Fibroblast of lung (primary cell): Measurements from ENCODE around the gene LCA5L. TPM values are rescaled to one million over a fixed set of nuclear protein-coding genes. Genes with fewer than 3 reads are reported as not detected.

ENCODE experiments used
- DNase-seq, 2 donors: peaks; one replicate each; pipeline versions ENCODE4 v3.0.0 to v3.0.0-alpha.2; 2010; ENCODE audit warnings: low read depth in 2 of 2
- H2AFZ ChIP-seq: 2 replicates; pipeline ENCODE4 v1.5.1; 2012; ENCODE audit warnings: low read length, control low read depth, inconsistent platforms
- H3K27ac ChIP-seq: 2 replicates; pipeline ENCODE4 v1.5.1; 2011; ENCODE audit warnings: low read length, control low read depth; ENCODE audit not compliant: insufficient read depth
- H3K27me3 ChIP-seq: 2 replicates; pipeline ENCODE4 v1.5.1; 2011; ENCODE audit warnings: mild to moderate bottlenecking, low read length; ENCODE audit not compliant: control insufficient read depth, insufficient read depth
- H3K36me3 ChIP-seq: 2 replicates; pipeline ENCODE4 v1.5.1; 2011; ENCODE audit warnings: low read length; ENCODE audit not compliant: control insufficient read depth, insufficient read depth
- H3K4me1 ChIP-seq: 2 replicates; pipeline ENCODE4 v1.5.1; 2011; ENCODE audit warnings: low read length; ENCODE audit not compliant: control insufficient read depth, insufficient read depth; ENCODE audit errors: extremely low read depth
- H3K4me2 ChIP-seq: 2 replicates; pipeline ENCODE4 v1.5.1; 2011; ENCODE audit warnings: low read length, control low read depth; ENCODE audit not compliant: insufficient read depth; ENCODE audit errors: extremely low read depth
- H3K4me3 ChIP-seq, 4 experiments: fragments of 200-600 bp in 1 of 4; sonication (generic) in 1 of 4; replicated peaks in 1 of 4; 2 replicates each; pipeline ENCODE4 v1.5.1; 2011 to 2016; ENCODE audit warnings: low read length in 4 of 4, low read depth in 3 of 4, mild to moderate bottlenecking in 3 of 4, control low read depth in 2 of 4, inconsistent platforms in 1 of 4, mixed read lengths in 1 of 4; ENCODE audit not compliant: insufficient read depth in 1 of 4; ENCODE audit errors: control extremely low read depth in 1 of 4
- H3K79me2 ChIP-seq: 2 replicates; pipeline ENCODE4 v1.5.1; 2012; ENCODE audit warnings: mild to moderate bottlenecking, low read length, inconsistent platforms; ENCODE audit not compliant: control insufficient read depth, insufficient read depth
- H3K9ac ChIP-seq: 2 replicates; pipeline ENCODE4 v1.5.1; 2011; ENCODE audit warnings: mild to moderate bottlenecking, low read length, control low read depth; ENCODE audit not compliant: insufficient read depth
- H3K9me3 ChIP-seq: 2 replicates; pipeline ENCODE4 v1.5.1; 2012; ENCODE audit warnings: low read depth, low read length; ENCODE audit not compliant: control insufficient read depth, insufficient read depth
- H4K20me1 ChIP-seq: 2 replicates; pipeline ENCODE4 v1.5.1; 2011; ENCODE audit warnings: low read length; ENCODE audit not compliant: control insufficient read depth, insufficient read depth; ENCODE audit errors: extremely low read depth
- EZH2 ChIP-seq: IDR thresholded peaks from 2 replicates; pipeline ENCODE4 v1.5.1; 2012; ENCODE audit warnings: low read length, control low read depth, mild to moderate bottlenecking; ENCODE audit errors: missing control alignments
- polyA plus RNA-seq, 2 donors: library from polyadenylated mRNA; depleted of rRNA in 1 of 2; stranded (reverse) in 1 of 2; unstranded in 1 of 2; fragments of >200 nt; gene quantifications; 2 replicates each; pipeline ENCODE4 v1.2.1, GENCODE V29; 2011 to 2012; ENCODE audit warnings: missing spikeins in 1 of 2
- total RNA-seq: library from RNA; depleted of rRNA; stranded (reverse); fragments of >200 nt; gene quantifications from 2 replicates; pipeline ENCODE4 v1.2.1, GENCODE V29; 2014
- TF ChIP-seq, protein P1 (sequence below), 2 donors: IDR thresholded peaks in 1 of 2; conservative IDR thresholded peaks in 1 of 2; 1 replicate in 1 of 2; 2 replicates in 1 of 2; pipeline ENCODE4 v1.5.1; 2011 to 2012; ENCODE audit warnings: low read length in 2 of 2, control low read depth in 1 of 2, inconsistent platforms in 1 of 2, low read depth in 1 of 2, mild to moderate bottlenecking in 1 of 2

The LCA5L gene
- total and polyA plus RNA-seq, 2 donors (not counting 1 experiment from before 2014, with no cell fraction given) = 0.66 to 1.0 TPM

DNA sequence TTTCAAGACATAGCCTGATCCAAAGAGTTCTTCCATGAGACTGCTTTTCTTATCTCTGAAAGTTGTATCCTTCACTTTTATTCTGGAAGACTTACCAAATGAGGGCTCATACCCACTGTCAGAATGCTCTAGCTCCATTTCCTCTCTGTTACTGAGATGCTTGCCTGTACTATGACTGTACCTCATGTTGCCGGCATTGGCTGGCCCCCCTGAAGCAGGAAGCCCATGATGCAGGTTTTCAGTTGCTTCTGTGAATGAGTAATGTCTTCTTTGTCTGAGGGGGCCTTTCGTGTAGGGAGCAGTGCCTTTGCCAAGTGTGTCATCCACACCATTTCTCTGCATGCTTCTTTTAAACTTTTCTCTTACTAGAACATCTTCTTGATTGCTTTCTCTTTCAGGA, 39.5 kb downstream of the LCA5L start:
- no peaks in the 10 kb centered on the region for H3K27me3 ChIP-seq
- TF ChIP-seq, protein P1, sequence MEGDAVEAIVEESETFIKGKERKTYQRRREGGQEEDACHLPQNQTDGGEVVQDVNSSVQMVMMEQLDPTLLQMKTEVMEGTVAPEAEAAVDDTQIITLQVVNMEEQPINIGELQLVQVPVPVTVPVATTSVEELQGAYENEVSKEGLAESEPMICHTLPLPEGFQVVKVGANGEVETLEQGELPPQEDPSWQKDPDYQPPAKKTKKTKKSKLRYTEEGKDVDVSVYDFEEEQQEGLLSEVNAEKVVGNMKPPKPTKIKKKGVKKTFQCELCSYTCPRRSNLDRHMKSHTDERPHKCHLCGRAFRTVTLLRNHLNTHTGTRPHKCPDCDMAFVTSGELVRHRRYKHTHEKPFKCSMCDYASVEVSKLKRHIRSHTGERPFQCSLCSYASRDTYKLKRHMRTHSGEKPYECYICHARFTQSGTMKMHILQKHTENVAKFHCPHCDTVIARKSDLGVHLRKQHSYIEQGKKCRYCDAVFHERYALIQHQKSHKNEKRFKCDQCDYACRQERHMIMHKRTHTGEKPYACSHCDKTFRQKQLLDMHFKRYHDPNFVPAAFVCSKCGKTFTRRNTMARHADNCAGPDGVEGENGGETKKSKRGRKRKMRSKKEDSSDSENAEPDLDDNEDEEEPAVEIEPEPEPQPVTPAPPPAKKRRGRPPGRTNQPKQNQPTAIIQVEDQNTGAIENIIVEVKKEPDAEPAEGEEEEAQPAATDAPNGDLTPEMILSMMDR (conservative IDR thresholded peaks at IDR 0.05 in 1 of 2, IDR thresholded peaks at IDR 0.05 in 1 of 2; ENCODE audit: low read depth in 1 of 2, low read length in 2 of 2) = no peak
- TF ChIP-seq EZH2 = no peak
- H3K4me3 ChIP-seq = no peak overlapping the region
- peaks cover 1% of the 10 kb centered on the region for H3K36me3 ChIP-seq
- H3K79me2 ChIP-seq = no peaks in the 10 kb centered on the region
- H3K27ac ChIP-seq = no peak overlapping the region
- H3K4me2 ChIP-seq = no peak overlapping the region
- H2AFZ ChIP-seq = no peak overlapping the region
- H4K20me1 ChIP-seq = no peaks in the 10 kb centered on the region
- DNase-seq = no peak
- H3K9ac ChIP-seq = no peak overlapping the region
- no peaks in the 10 kb centered on the region for H3K9me3 ChIP-seq
- H3K4me1 ChIP-seq = no peaks in the 10 kb centered on the region

DNA sequence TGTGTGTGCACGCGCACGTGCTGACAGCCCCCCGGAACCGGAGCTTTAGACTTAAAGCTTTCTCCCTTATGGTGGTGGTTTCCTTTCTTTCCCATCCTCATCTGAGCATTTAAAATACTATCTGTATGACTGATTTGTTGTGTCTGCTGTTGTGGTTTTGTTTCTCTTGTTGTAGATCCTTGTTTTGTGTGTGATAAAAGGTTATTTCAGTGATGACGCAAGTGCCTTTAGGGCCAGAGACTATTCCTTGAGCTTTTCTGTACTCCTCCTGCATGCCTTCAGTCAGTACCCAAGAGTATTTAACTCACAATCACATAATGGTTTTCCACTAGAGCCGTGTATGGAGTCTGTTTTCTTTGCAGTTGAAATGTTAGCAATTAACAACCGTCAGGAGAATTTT, 45.4 kb downstream of the LCA5L start:
- Histone ChIP-seq H2AFZ (no peak overlapping the region), H3K4me3 (no peak overlapping the region), H4K20me1 (no peaks in the 10 kb centered on the region), H3K36me3 (peaks cover 2% of the 10 kb centered on the region), H3K79me2 (no peaks in the 10 kb centered on the region), H3K27me3 (no peaks in the 10 kb centered on the region), H3K4me2 (no peak overlapping the region), H3K27ac (no peak overlapping the region), H3K9me3 (no peaks in the 10 kb centered on the region), H3K4me1 (no peaks in the 10 kb centered on the region), H3K9ac (no peak overlapping the region)
- TF ChIP-seq EZH2 = no peak
- TF ChIP-seq, protein P1 (conservative IDR thresholded peaks at IDR 0.05 in 1 of 2, IDR thresholded peaks at IDR 0.05 in 1 of 2; ENCODE audit: low read depth in 1 of 2, low read length in 2 of 2) = no peak
- DNase-seq = no peak

DNA sequence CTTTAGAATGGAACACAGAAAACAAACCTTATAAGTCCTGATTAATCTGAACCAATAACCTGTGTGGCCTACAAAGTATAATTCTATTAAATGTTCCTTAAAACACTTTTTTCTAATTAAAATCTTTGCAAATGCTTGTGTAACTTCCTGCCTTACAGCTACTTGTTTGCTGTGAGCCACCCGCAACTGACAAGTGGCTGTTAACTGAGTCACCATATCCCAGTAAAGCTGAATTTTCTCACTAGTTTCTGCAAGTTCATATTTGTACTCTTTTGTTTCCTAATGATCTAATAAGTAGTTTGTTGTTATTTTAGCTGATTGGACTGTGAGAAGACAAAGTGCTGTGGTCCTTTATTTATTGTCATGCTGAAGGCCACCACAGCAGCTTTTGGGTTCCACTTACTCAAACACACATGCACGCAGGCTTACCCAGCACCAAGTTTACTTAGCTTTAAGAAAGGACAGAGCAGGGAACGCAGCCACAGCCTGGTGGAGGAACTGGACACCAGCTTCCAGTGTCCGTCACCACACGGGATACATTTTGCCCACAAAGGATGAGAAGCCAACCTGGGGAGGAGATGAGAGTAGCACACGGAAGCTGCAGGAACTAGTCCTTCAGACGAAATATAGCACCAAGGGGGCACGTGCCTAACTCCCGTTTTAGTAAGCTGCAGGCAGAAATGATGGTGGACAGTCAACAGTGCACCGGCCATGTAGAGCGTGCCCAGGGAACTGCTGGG, 47.8 kb downstream of the LCA5L start:
- Histone ChIP-seq H3K9ac (no peak overlapping the region), H4K20me1 (no peaks in the 10 kb centered on the region), H3K9me3 (no peaks in the 10 kb centered on the region), H2AFZ (no peak overlapping the region), H3K36me3 (peaks cover 3% of the 10 kb centered on the region), H3K27me3 (no peaks in the 10 kb centered on the region), H3K79me2 (no peaks in the 10 kb centered on the region), H3K4me2 (no peak overlapping the region), H3K4me1 (no peaks in the 10 kb centered on the region), H3K4me3 (no peak overlapping the region), H3K27ac (no peak overlapping the region)
- TF ChIP-seq, protein P1 (conservative IDR thresholded peaks at IDR 0.05 in 1 of 2, IDR thresholded peaks at IDR 0.05 in 1 of 2; ENCODE audit: low read depth in 1 of 2, low read length in 2 of 2) = no peak
- TF ChIP-seq EZH2 = no peak
- peak in 1 of 2 donors; percentile 8 for DNase-seq
